Smooth muscle cell (in vitro differentiated cells): ENCODE results near the gene ADAMTS4. TPM values are rescaled to one million over a fixed set of nuclear protein-coding genes. Genes with fewer than 3 reads are reported as not detected.

Source experiments
- DNase-seq: peaks from one replicate; lab custom pipeline; 2025; ENCODE audit not compliant: unreplicated experiment; lab: John Stamatoyannopoulos, UW
- H2AFZ ChIP-seq: fragments of 200-600 bp; sonication (generic); 2 replicates; pipeline ENCODE4 v1.6.0; 2016; ENCODE audit warnings: antibody characterized with exemption, low read depth, mild to moderate bottlenecking
- H3F3A ChIP-seq: fragments of 200-600 bp; sonication (generic); 2 replicates; pipeline ENCODE4 v1.6.0; 2017; ENCODE audit warnings: antibody characterized with exemption, low read depth
- H3K27ac ChIP-seq: fragments of 200-600 bp; sonication (generic); 2 replicates; pipeline ENCODE4 v1.5.1; 2016; ENCODE audit warnings: low read depth, mild to moderate bottlenecking
- H3K27me3 ChIP-seq: fragments of 200-600 bp; sonication (generic); 2 replicates; pipeline ENCODE4 v1.6.1; 2016; ENCODE audit warnings: low read depth, mild to moderate bottlenecking
- H3K36me3 ChIP-seq: fragments of 200-600 bp; sonication (generic); 2 replicates; pipeline ENCODE4 v1.5.1; 2016; ENCODE audit warnings: low read depth
- H3K4me1 ChIP-seq: fragments of 200-600 bp; sonication (generic); 2 replicates; pipeline ENCODE4 v1.5.1; 2016; ENCODE audit warnings: low read depth
- H3K4me2 ChIP-seq: fragments of 200-600 bp; sonication (generic); 2 replicates; pipeline ENCODE4 v1.6.0; 2016; ENCODE audit warnings: mild to moderate bottlenecking
- H3K4me3 ChIP-seq: fragments of 200-600 bp; sonication (generic); 2 replicates; pipeline ENCODE4 v1.5.1; 2016; ENCODE audit warnings: mild to moderate bottlenecking
- H3K79me2 ChIP-seq: fragments of 200-600 bp; sonication (generic); 2 replicates; pipeline ENCODE4 v1.6.0; 2016; ENCODE audit warnings: low read depth, mild to moderate bottlenecking
- H3K9ac ChIP-seq: fragments of 200-600 bp; sonication (generic); 2 replicates; pipeline ENCODE4 v1.6.0; 2016; ENCODE audit warnings: low read depth
- H3K9me3 ChIP-seq: fragments of 200-600 bp; sonication (generic); replicated peaks from 2 replicates; pipeline ENCODE4 v1.5.1; 2016; ENCODE audit warnings: low read depth
- H4K20me1 ChIP-seq: fragments of 200-600 bp; sonication (generic); 2 replicates; pipeline ENCODE4 v1.6.0; 2016; ENCODE audit warnings: low read depth
- CTCF ChIP-seq: fragments of 200-600 bp; sonication (generic); IDR thresholded peaks from 2 replicates; pipeline ENCODE4 v1.5.1; 2017; ENCODE audit warnings: borderline replicate concordance, mild to moderate bottlenecking, antibody characterized with exemption; ENCODE audit not compliant: insufficient read depth, poor library complexity, severe bottlenecking
- WGBS: methylation state at CpG from one replicate; pipeline ENCODE4 v1.1.7; 2016; ENCODE audit warnings: low lambda C conversion rate; 5-methylcytosine and 5-hydroxymethylcytosine counted together
- polyA plus RNA-seq: library from polyadenylated mRNA; unstranded; fragments of >200 nt; fragmentation: Nextera tagmentation; extraction: Ambion mirVana; gene quantifications from 2 replicates; pipeline ENCODE4 v1.2.1, GENCODE V29; 2016
- total RNA-seq: library from RNA; depleted of rRNA; stranded (reverse); fragments of >200 nt; gene quantifications from 2 replicates; pipeline ENCODE4 v1.2.3, GENCODE V29; 2014

Gene ADAMTS4
- total and polyA plus RNA-seq, 2 experiments from 2014 or later: 17.1 to 28.3 TPM

DNA sequence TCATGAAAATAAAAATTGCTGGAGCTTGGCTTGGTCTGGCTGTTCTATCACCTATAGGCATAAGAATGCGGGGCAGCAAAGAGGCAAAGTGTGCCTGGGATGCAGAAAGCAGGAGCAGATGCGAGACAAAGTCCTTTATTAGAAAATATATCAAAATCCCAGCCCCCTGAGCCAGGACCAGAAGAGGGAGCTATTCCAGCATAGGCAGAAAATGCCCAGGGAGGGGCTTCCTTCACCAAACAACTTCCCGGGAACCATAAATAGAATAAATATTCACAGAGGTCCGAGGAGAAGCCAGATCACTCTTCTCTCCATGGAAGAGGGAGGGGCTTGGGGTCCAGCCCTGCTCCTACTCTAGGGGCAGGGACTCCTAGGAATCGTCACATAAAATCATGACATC lies 27.7 kb downstream of the ADAMTS4 start:
- TF ChIP-seq CTCF: peak; percentile 11
- Histone ChIP-seq H3K27me3 (no peaks in the 10 kb centered on the region), H3K9ac (no peak overlapping the region), H3K27ac (no peak overlapping the region), H3K36me3 (no peaks in the 10 kb centered on the region), H4K20me1 (no peaks in the 10 kb centered on the region), H2AFZ (no peak overlapping the region), H3F3A (no peaks in the 10 kb centered on the region), H3K4me1 (peaks cover 7% of the 10 kb centered on the region), H3K4me3 (no peak overlapping the region), H3K4me2 (no peak overlapping the region), H3K9me3 (no peaks in the 10 kb centered on the region), H3K79me2 (no peaks in the 10 kb centered on the region)
- DNase-seq: no peak
- WGBS: 89% methylated on average over 5 of the region's 5 CpGs

- 97% methylated on average over 9 of the region's 9 CpGs for WGBS
- no peak for DNase-seq
Observed at GRCh38 chr1:161168906-161169305, 29.9 kb downstream of the ADAMTS4 start.

DNA sequence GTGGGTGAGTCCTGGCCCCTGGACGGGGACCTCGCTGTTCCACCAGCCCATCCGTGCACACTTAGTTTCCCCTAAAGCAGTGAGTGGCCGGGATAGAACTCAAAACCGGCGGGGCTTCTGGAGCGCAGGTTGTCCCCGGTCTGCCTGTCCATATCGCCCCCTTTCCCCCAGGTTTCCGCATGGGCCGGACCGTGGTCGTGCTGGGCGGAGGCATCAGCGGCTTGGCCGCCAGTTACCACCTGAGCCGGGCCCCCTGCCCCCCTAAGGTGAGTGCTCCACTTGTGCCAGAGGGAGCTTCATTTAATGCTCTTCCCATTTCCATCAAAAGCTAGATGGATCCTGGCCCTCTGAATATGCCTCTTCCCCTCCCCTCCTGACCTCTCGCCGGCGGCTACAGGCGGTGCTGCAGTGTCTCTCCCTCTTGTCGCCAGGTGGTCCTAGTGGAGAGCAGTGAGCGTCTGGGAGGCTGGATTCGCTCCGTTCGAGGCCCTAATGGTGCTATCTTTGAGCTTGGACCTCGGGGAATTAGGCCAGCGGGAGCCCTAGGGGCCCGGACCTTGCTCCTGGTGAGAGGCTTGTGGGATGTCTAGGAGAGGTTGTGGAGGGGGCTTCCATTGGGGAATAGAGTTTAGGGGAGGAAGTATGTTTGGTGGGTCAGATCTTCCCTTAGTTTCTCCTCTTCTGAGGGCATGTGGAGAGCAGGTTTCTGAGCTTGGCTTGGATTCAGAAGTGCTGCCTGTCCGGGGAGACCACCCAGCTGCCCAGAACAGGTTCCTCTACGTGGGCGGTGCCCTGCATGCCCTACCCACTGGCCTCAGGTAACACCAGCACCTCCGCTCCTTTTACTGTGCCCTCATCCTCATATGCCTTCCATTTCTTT lies 31.9 kb downstream of the ADAMTS4 start:
- no peaks in the 10 kb centered on the region for H3K79me2 ChIP-seq
- H3K4me1 ChIP-seq: peaks cover 11% of the 10 kb centered on the region
- H3K4me2 ChIP-seq: peak overlapping the region; percentile 96
- H3K27ac ChIP-seq: peak overlapping the region; percentile 99
- no peak for TF ChIP-seq CTCF
- H3K27me3 ChIP-seq: no peaks in the 10 kb centered on the region
- H3K9ac ChIP-seq: peak overlapping the region; percentile 96
- peak overlapping the region; percentile 43 for H2AFZ ChIP-seq
- DNase-seq: no peak
- H3K36me3 ChIP-seq: no peaks in the 10 kb centered on the region
- 11% methylated on average over 33 of the region's 33 CpGs for WGBS
- no peaks in the 10 kb centered on the region for H3K9me3 ChIP-seq
- peaks cover 10% of the 10 kb centered on the region for H3F3A ChIP-seq
- H3K4me3 ChIP-seq: peak overlapping the region; percentile 58
- no peaks in the 10 kb centered on the region for H4K20me1 ChIP-seq

More at GRCh38 chr1:161168906-161169305, 29.9 kb downstream of the ADAMTS4 start:
- peaks cover 10% of the 10 kb centered on the region for H3F3A ChIP-seq
- no peak for TF ChIP-seq CTCF
- no peaks in the 10 kb centered on the region for H3K27me3 ChIP-seq
- no peaks in the 10 kb centered on the region for H3K36me3 ChIP-seq
- H3K4me2 ChIP-seq: no peak overlapping the region
- H3K27ac ChIP-seq: no peak overlapping the region
- H3K4me1 ChIP-seq: peaks cover 11% of the 10 kb centered on the region
- H3K4me3 ChIP-seq: no peak overlapping the region
- no peaks in the 10 kb centered on the region for H3K9me3 ChIP-seq
- no peak overlapping the region for H2AFZ ChIP-seq
- no peaks in the 10 kb centered on the region for H3K79me2 ChIP-seq
- H3K9ac ChIP-seq: no peak overlapping the region
- no peaks in the 10 kb centered on the region for H4K20me1 ChIP-seq
